Measurements from ENCODE around the gene ABCD4.

ABCD4 gene

GRCh38 chr14:74267588-74267987 lies 35.1 kb downstream of the ABCD4 start:
- H3K27ac ChIP-seq: no peak overlapping the region
- TF ChIP-seq, protein P1, sequence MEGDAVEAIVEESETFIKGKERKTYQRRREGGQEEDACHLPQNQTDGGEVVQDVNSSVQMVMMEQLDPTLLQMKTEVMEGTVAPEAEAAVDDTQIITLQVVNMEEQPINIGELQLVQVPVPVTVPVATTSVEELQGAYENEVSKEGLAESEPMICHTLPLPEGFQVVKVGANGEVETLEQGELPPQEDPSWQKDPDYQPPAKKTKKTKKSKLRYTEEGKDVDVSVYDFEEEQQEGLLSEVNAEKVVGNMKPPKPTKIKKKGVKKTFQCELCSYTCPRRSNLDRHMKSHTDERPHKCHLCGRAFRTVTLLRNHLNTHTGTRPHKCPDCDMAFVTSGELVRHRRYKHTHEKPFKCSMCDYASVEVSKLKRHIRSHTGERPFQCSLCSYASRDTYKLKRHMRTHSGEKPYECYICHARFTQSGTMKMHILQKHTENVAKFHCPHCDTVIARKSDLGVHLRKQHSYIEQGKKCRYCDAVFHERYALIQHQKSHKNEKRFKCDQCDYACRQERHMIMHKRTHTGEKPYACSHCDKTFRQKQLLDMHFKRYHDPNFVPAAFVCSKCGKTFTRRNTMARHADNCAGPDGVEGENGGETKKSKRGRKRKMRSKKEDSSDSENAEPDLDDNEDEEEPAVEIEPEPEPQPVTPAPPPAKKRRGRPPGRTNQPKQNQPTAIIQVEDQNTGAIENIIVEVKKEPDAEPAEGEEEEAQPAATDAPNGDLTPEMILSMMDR (IDR thresholded peaks at IDR 0.05): no peak
- no peak for TF ChIP-seq ZFX (IDR thresholded peaks at IDR 0.05; ENCODE audit: borderline replicate concordance)

GRCh38 chr14:74265301-74265965 lies 37.3 kb downstream of the ABCD4 start:
- no peak overlapping the region for H3K27ac ChIP-seq
- TF ChIP-seq, protein P1 (IDR thresholded peaks at IDR 0.05): no peak
- no peak for TF ChIP-seq ZFX (IDR thresholded peaks at IDR 0.05; ENCODE audit: borderline replicate concordance)

DNA sequence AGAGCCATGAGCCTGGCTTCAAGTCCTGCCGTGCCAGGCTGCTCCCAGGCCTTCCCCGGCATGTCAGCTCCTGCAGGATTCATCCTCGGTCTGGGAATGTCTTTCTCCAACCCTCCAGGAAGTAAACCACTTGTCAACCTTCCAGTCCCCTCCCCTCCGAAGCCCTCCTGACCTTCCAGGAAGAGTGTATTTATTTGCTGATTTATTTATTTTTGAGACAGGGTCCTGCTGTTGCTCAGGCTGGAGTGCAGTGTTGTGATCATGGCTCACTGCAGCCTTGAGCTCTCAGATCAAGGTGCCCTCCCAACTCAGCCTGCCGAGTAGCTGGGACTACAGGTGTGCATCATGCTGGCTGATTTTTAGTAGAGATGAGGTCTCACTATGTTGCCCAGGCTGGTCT lies 38.8 kb downstream of the ABCD4 start:
- H3K27ac ChIP-seq: no peak overlapping the region
- TF ChIP-seq, protein P1 (IDR thresholded peaks at IDR 0.05): no peak
- no peak for TF ChIP-seq ZFX (IDR thresholded peaks at IDR 0.05; ENCODE audit: borderline replicate concordance)

GRCh38 chr14:74263181-74263580 lies 39.6 kb downstream of the ABCD4 start:
- TF ChIP-seq, protein P1 (IDR thresholded peaks at IDR 0.05): no peak
- TF ChIP-seq ZFX (IDR thresholded peaks at IDR 0.05; ENCODE audit: borderline replicate concordance): no peak
- no peak overlapping the region for H3K27ac ChIP-seq

- no peak for TF ChIP-seq ZFX (IDR thresholded peaks at IDR 0.05; ENCODE audit: borderline replicate concordance)
- TF ChIP-seq, protein P1 (IDR thresholded peaks at IDR 0.05): no peak
- H3K27ac ChIP-seq: no peak overlapping the region
Observed at GRCh38 chr14:74262076-74262475, 40.7 kb downstream of the ABCD4 start.

- TF ChIP-seq ZFX (IDR thresholded peaks at IDR 0.05; ENCODE audit: borderline replicate concordance): no peak
- TF ChIP-seq, protein P1 (IDR thresholded peaks at IDR 0.05): no peak
- H3K27ac ChIP-seq: no peak overlapping the region
Observed at GRCh38 chr14:74261288-74261687, 41.4 kb downstream of the ABCD4 start.

GRCh38 chr14:74260525-74261233 lies 42.1 kb downstream of the ABCD4 start:
- no peak overlapping the region for H3K27ac ChIP-seq
- TF ChIP-seq ZFX (IDR thresholded peaks at IDR 0.05; ENCODE audit: borderline replicate concordance): no peak
- TF ChIP-seq, protein P1 (IDR thresholded peaks at IDR 0.05): no peak
